Prostate gland (tissue), 2 donors: ENCODE results near the gene PLCB3.

Experiments
- CTCF ChIP-seq, 4 experiments: fragments of 200-600 bp in 2 of 4; fragments of 450-650 bp in 2 of 4; sonication (generic) in 2 of 4; IDR thresholded peaks; 1 replicate in 3 of 4; 2 replicates in 1 of 4; pipeline ENCODE4 v1.5.1; 2016 to 2019; ENCODE audit warnings: antibody characterized with exemption in 4 of 4, mild to moderate bottlenecking in 2 of 4, moderate library complexity in 2 of 4
- POLR2AphosphoS5 ChIP-seq: sonication (generic); formaldehyde crosslinking; IDR thresholded peaks from one replicate; pipeline ENCODE4 v1.6.1; 2017; ENCODE audit warnings: antibody characterized with exemption

- no peak for TF ChIP-seq CTCF (IDR thresholded peaks at IDR 0.05)
- no peak for TF ChIP-seq POLR2AphosphoS5
Measured at GRCh38 chr11:64229090-64229743, 22.1 kb upstream of the PLCB3 start.
